HG02973 (cell line): Measurements from ENCODE around the gene NCKAP5.

Experiments used
- ATAC-seq: cut with Tn5 transposase; IDR thresholded peaks from one replicate; pipeline ENCODE4 v1.9.1; 2021; ENCODE audit warnings: moderate library complexity; ENCODE audit not compliant: unreplicated experiment

NCKAP5 gene

GRCh38 chr2:132623096-132623839 lies 945.0 kb downstream of the NCKAP5 start:
- ATAC-seq: no peak
